ENCODE data around the gene CYP1A2.

Gene CYP1A2

DNA sequence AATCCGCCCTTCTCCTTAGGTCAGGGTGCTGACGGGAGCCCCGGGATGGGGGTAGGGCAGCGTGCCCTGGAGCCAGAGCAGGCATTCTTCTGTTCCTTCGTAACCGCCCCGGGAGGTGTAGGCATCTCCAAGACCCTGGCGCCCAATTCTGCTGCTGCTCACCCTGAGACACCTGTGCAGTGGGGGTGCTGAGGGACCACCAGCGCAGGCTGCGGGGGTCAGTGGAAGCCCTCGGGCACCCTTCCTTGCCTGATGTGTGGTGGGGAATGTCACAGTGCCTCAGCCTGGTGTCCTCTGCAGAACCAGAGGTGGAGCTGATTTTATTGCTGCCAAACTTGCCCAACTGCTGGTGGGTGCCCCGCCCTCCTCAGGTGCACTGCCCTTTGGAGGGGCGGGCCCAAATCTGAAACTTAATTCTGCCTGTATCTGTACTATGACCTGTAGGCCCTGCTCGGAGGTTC lies 40.6 kb downstream of the CYP1A2 start:
- no peak overlapping the region for H3K4me3 ChIP-seq (replicated peaks; ENCODE audit: low read depth, low read length)
- DNase-seq (ENCODE audit: extremely low read depth, low read depth) = no peak
- TF ChIP-seq, protein P1, sequence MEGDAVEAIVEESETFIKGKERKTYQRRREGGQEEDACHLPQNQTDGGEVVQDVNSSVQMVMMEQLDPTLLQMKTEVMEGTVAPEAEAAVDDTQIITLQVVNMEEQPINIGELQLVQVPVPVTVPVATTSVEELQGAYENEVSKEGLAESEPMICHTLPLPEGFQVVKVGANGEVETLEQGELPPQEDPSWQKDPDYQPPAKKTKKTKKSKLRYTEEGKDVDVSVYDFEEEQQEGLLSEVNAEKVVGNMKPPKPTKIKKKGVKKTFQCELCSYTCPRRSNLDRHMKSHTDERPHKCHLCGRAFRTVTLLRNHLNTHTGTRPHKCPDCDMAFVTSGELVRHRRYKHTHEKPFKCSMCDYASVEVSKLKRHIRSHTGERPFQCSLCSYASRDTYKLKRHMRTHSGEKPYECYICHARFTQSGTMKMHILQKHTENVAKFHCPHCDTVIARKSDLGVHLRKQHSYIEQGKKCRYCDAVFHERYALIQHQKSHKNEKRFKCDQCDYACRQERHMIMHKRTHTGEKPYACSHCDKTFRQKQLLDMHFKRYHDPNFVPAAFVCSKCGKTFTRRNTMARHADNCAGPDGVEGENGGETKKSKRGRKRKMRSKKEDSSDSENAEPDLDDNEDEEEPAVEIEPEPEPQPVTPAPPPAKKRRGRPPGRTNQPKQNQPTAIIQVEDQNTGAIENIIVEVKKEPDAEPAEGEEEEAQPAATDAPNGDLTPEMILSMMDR (IDR thresholded peaks at IDR 0.05; ENCODE audit: low read depth, low read length, missing control alignments) = no peak

DNA sequence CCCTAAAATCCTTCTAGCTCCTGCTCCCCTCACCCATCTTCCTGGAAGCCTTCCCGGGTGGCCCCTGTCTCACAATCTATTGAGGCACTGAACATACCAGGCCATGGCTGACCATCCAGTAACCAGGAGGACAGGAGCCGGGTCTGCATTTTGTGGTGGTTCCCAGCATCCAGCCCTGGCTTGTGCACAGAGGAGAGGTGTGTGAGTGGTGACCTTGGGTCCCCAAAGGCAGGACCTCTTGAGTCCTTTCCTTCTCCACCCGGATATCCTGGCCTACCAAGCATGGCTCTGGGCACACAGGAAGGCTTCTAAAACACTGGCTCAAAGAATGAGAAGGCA lies 41.1 kb downstream of the CYP1A2 start:
- H3K4me3 ChIP-seq (replicated peaks; ENCODE audit: low read depth, low read length) = no peak overlapping the region
- no peak for DNase-seq (ENCODE audit: extremely low read depth, low read depth)
- TF ChIP-seq, protein P1 (IDR thresholded peaks at IDR 0.05; ENCODE audit: low read depth, low read length, missing control alignments) = no peak

DNA sequence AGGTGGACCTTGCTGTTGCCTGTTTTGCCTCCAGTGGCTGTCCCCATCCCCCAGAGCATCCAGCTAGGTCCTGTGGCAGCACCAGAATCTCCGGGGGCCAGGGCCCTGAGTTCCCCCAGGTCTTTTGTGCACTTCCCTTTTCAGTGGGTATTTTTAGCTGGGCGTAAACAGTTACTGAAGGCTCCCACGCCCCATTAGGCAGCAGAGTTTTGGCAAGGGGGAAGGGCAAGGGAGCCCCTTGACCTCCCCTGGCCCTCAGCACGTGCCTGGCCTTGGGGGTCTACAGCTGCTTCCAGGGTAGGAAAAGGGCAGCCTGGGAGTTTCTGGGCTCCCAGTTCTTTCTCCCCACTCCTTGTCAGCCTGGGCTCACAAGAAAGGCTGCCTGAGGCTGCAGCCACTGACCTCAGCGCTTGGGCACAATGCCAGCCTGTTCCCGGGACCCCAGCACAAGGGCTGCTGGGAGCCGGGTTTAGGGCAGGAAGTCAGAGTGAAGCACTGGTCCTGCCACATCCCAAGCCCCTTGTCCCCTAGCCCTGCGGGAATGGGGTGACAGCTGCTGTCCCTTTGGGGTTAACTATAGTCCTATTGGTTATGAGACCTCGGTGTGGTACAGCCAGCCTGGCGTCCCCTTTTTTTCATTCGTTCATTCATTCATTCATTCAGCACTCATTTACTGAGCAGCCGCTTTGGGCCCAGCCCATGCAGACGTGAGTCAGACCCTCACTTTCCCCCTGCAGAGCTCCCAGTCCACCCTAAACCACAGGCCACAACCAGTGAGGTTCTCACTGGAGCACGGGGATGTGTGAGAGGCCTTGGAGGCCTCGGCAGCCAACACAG lies 41.7 kb downstream of the CYP1A2 start:
- H3K4me3 ChIP-seq (replicated peaks; ENCODE audit: low read depth, low read length) = no peak overlapping the region
- TF ChIP-seq, protein P1 (IDR thresholded peaks at IDR 0.05; ENCODE audit: low read depth, low read length, missing control alignments) = no peak
- DNase-seq (ENCODE audit: extremely low read depth, low read depth) = no peak

DNA sequence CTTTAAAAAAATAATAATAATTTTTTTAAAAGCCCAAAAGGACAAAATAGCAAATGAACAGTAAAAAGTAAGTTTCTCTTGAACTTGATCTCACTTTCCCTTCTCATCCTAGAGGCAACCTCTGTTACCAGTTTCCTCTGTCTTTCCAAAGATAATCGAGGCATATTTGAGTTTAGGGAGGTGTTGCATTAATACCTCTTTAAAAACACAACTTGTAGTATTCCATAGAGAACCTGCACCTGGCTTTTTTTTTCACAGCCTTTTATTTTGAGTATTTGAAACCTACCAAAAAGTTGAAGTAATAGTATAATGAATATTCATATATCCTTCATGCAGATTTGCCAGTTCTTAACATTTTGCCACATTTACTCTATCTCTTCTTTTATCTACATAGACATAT lies 42.4 kb downstream of the CYP1A2 start:
- TF ChIP-seq, protein P1 (IDR thresholded peaks at IDR 0.05; ENCODE audit: low read depth, low read length, missing control alignments) = no peak
- no peak for DNase-seq (ENCODE audit: extremely low read depth, low read depth)
- no peak overlapping the region for H3K4me3 ChIP-seq (replicated peaks; ENCODE audit: low read depth, low read length)

DNA sequence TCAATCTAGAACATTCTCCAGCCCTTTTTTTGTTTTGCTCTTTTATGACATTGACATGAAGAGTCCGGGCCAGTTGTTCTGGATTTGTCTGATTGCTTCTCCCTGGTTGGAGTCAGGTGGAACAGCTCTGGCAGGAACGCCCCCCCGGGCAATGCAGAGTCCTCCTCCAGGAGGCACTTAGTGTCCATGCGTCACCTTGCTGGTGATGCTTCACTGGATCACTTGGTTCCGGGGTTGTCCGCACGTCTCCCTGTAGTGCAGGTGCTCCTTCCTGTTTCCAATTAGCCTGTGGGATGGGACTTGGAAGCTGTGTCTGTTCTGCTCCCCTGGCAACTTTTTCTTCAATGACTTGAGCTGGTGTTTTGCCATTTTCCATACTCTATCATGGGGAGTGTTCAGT lies 43.0 kb downstream of the CYP1A2 start:
- DNase-seq (ENCODE audit: extremely low read depth, low read depth) = no peak
- no peak overlapping the region for H3K4me3 ChIP-seq (replicated peaks; ENCODE audit: low read depth, low read length)
- TF ChIP-seq, protein P1 (IDR thresholded peaks at IDR 0.05; ENCODE audit: low read depth, low read length, missing control alignments) = no peak

DNA sequence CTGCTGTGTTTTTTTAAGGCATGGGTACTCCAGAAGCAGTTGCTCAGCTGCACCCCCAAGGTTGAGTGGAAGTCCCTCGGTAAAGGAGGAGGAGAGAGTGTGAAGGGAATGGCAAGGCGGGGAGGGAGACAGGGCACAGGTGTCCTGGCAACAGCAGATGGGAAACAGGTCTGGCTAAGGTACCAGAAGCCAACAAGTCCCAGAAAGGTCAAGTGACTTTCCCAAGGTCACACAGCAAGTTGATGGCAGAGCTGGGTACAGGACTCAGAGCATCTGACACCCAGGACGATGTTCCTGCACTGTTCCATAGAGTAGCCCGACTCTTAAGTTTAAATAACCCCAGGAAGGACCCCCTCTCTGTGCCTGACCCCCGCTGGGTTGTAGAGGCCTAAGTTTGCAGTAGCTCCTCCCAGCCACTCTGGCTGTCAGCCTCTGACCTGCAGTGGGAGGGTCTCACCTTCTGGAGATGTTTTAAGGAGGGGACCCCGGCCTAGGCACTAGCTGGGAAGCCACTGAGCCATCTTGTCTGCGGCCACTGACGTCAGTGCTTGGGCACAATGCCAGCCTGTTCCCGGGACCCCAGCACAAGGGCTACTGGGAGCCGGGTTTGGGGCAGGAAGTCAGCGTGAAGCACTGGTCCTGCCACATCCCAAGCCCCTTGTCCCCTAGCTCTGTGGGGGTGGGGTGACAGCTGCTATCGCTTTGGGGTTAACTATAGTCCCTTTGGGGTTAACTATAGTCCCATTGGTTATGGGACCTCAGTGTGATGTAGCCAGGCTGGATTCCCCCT lies 43.8 kb downstream of the CYP1A2 start:
- no peak for DNase-seq (ENCODE audit: extremely low read depth, low read depth)
- H3K4me3 ChIP-seq (replicated peaks; ENCODE audit: low read depth, low read length) = no peak overlapping the region
- TF ChIP-seq, protein P1 (IDR thresholded peaks at IDR 0.05; ENCODE audit: low read depth, low read length, missing control alignments) = no peak
